ENCODE data around the gene RASSF4.

Gene RASSF4

DNA sequence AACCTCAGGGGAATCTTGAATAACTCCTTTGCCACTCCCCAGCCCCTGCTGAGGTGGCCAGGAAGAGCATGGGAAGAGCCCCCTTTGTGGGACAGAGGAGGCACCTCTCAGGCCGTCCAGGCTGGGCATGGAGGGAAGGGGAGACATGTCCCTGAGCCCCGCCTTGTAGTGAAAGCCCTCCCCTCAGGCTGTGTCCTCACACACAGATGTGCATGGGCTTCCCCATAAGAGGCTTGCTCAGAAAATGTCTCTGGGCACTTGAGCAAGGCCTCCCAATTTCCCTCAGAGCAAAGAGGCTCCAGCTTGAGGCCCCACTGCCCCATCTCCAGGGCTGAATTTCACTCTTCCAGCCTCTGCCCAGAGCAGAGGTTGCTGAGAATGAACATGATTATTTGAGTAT is 44.7 kb upstream of the RASSF4 start:
- DNase-seq (ENCODE audit: low read depth), result no peak
- no peak overlapping the region for H3K4me3 ChIP-seq (ENCODE audit: low read length)
- TF ChIP-seq CTCF (conservative IDR thresholded peaks at IDR 0.05; ENCODE audit: low read depth, low read length), result no peak

DNA sequence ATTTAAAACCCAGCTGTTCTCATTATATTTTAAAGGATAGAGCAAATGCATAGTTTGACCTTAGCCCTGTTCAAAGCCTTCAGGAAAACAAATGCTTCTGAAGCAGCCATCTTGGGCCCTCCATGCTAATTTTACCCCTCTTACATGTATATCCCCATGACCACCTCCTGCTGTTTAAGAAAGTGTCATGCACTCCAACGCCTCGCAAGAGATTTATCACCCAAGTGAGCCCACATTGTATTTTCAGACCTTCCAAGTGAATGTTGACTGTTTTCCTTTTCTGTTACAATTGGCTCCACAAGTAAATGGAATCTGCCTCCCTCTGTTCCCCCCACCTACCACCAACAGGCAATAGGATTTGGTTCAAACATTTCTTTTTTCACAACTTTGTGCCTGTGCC is 43.2 kb upstream of the RASSF4 start:
- H3K4me3 ChIP-seq (ENCODE audit: low read length), result no peak overlapping the region
- no peak for DNase-seq (ENCODE audit: low read depth)
- no peak for TF ChIP-seq CTCF (conservative IDR thresholded peaks at IDR 0.05; ENCODE audit: low read depth, low read length)

DNA sequence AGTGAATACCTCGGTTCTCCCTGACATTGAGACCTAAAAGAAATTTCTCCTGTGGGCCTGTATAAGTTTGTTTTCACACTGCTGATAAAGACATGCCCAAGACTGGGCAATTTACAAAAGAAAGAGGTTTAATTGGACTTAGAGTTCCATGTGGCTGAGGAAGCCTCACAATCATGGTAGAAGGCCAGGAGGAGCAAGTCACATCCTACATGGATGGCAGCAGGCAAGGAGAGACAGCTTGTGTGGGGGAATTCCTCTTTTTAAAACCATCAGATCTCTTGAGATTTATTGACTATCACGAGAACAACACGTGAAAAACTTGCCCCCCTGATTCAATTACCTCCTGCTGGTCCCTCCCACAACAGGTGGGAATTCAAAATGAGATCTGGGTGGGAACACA is 41.8 kb upstream of the RASSF4 start:
- no peak for TF ChIP-seq CTCF (conservative IDR thresholded peaks at IDR 0.05; ENCODE audit: low read depth, low read length)
- no peak overlapping the region for H3K4me3 ChIP-seq (ENCODE audit: low read length)
- DNase-seq (ENCODE audit: low read depth), result no peak

- DNase-seq (ENCODE audit: low read depth), result no peak
- no peak overlapping the region for H3K4me3 ChIP-seq (ENCODE audit: low read length)
- no peak for TF ChIP-seq CTCF (conservative IDR thresholded peaks at IDR 0.05; ENCODE audit: low read depth, low read length)
These were observed 39.4 kb upstream of the RASSF4 start for GRCh38 chr10:44920252-44920651.

DNA sequence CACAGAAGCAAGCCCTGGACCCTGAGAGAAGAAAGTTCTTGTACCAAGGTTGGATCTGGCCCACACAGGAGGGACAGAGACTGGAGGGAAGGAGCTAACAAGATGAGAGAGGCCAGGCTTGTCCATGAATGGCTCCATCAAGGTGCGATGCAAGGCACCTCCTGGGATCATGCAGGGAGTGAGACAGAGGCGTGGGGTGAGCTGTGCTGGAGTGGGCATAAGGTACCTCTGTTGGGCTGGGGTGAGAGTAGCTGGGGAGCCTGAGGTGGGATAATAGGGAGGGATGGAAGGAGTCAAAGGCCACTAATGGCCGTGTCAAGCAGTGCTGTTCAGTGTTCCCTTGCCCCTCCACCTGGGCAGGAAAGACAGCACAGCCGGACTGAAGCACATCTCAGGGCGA is 38.5 kb upstream of the RASSF4 start:
- no peak overlapping the region for H3K4me3 ChIP-seq (ENCODE audit: low read length)
- no peak for TF ChIP-seq CTCF (conservative IDR thresholded peaks at IDR 0.05; ENCODE audit: low read depth, low read length)
- DNase-seq (ENCODE audit: low read depth), result no peak

DNA sequence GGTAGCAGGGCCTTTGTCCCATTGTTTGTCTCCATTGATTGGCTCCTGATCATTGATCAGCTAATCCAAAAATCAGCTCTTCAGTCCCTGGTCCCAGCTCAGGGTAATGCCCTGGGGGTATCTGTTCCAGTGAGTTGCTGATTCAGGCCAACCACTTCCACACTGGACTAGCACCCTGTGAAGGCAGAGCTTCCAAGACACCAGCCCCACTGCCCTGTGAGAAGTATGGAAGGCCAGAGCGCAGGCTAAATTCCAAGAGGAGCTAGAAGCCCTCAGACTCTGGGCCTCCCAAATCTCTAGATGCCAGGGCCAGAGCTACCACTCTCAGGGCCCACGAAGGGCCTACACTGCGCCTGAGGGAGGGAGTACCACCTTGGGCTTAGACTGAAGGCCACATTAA is 38.1 kb upstream of the RASSF4 start:
- no peak for DNase-seq (ENCODE audit: low read depth)
- no peak for TF ChIP-seq CTCF (conservative IDR thresholded peaks at IDR 0.05; ENCODE audit: low read depth, low read length)
- H3K4me3 ChIP-seq (ENCODE audit: low read length), result no peak overlapping the region

- H3K4me3 ChIP-seq (ENCODE audit: low read length), result no peak overlapping the region
These were observed 37.6 kb upstream of the RASSF4 start for GRCh38 chr10:44922021-44922420.

More at GRCh38 chr10:44922021-44922420, 37.6 kb upstream of the RASSF4 start:
- no peak for DNase-seq (ENCODE audit: low read depth)
- TF ChIP-seq CTCF (conservative IDR thresholded peaks at IDR 0.05; ENCODE audit: low read depth, low read length), result no peak
